Measurements from ENCODE around the gene ALKBH5.
A peak's percentile ranks its signal among the peaks of the same experiment; 100 is the strongest.

DNA sequence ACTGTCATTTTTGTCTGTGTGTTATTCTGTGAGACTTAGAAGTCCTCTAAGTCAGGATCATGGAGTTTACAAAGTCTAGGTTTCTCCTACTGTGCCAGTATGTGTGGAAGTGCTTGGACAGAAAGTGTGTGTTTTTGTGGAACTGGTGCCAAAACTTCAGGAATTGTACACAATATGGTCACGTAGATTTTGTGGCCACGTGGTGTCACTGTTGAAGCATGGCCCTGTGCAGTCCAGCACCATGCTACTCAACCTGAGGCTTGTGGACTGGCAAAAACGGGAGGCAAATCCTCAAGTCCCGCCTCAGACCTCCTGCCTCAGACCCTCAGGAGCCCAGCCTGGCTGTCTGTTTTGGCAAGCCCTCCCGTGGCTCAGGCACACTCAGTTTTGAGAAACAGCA, 16.7 kb upstream of the ALKBH5 start:
- TF ChIP-seq, protein P1, sequence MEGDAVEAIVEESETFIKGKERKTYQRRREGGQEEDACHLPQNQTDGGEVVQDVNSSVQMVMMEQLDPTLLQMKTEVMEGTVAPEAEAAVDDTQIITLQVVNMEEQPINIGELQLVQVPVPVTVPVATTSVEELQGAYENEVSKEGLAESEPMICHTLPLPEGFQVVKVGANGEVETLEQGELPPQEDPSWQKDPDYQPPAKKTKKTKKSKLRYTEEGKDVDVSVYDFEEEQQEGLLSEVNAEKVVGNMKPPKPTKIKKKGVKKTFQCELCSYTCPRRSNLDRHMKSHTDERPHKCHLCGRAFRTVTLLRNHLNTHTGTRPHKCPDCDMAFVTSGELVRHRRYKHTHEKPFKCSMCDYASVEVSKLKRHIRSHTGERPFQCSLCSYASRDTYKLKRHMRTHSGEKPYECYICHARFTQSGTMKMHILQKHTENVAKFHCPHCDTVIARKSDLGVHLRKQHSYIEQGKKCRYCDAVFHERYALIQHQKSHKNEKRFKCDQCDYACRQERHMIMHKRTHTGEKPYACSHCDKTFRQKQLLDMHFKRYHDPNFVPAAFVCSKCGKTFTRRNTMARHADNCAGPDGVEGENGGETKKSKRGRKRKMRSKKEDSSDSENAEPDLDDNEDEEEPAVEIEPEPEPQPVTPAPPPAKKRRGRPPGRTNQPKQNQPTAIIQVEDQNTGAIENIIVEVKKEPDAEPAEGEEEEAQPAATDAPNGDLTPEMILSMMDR (IDR thresholded peaks at IDR 0.05; ENCODE audit: low read length) = peak; percentile 17; the same call in 1 of the 2 replicates
- TF ChIP-seq EZH2 (IDR thresholded peaks at IDR 0.05; ENCODE audit: borderline replicate concordance, low read length) = no peak

All from OCI-LY1 (cell line).